Measurements from ENCODE around the gene FAM167B. TPM values are rescaled to one million over a fixed set of nuclear protein-coding genes. Genes with fewer than 3 reads are reported as not detected.
A peak's percentile ranks its signal among the peaks of the same experiment; 100 is the strongest.

FAM167B gene
- total and polyA plus RNA-seq, 12 donors: 1.0 to 17.3 (median 4.5) TPM

- intact Hi-C loops (cut with DNase I): no loop called here
- H3K36me3 ChIP-seq: peaks cover 0 to 46% (median 23%) of the 10 kb centered on the region in 9 donors
- 20 to 33% methylated on average over 6 of the region's 6 CpGs for WGBS, 2 donors
- peaks cover 12 to 54% (median 38%) of the 10 kb centered on the region in 9 donors for H3K4me1 ChIP-seq
- H3K9me3 ChIP-seq: no peaks in the 10 kb centered on the region
- H3K27me3 ChIP-seq: no peaks in the 10 kb centered on the region
- ATAC-seq (peak; percentile 34 to 76 (median 61)), DNase-seq (peak; percentile 73 to 77)
- TF ChIP-seq CTCF (IDR thresholded peaks at IDR 0.05): no peak
- H3K27ac ChIP-seq: peak overlapping the region; percentile 47 to 93 (median 86)
- H3K4me3 ChIP-seq: peak overlapping the region in 9 of 10 donors; percentile 47 to 75 (median 62)
These were observed 47.3 kb upstream of the FAM167B start for GRCh38 chr1:32199717-32200072.

GRCh38 chr1:32200226-32201010 lies 46.6 kb upstream of the FAM167B start, which contains the start of gene CCDC28B:
TSS of gene CCDC28B (plus strand) at chr1:32200595. CDS start at chr1:32201936, 1,341 bp downstream.
- DNase-seq (peak; percentile 71 to 79), ATAC-seq (peak; percentile 39 to 68 (median 58))
- intact Hi-C loops (cut with DNase I): no loop called here
- Histone ChIP-seq H3K27me3 (no peaks in the 10 kb centered on the region), H3K27ac (peak within 1 kb of the TSS; percentile 47 to 93 (median 86)), H3K36me3 (peaks cover 0 to 38% (median 16%) of the 10 kb centered on the region in 9 donors), H3K4me1 (peaks cover 12 to 60% (median 46%) of the 10 kb centered on the region in 9 donors), H3K4me3 (peak within 1 kb of the TSS; percentile 47 to 75 (median 62)), H3K9me3 (no peaks in the 10 kb centered on the region)
- no peak for TF ChIP-seq CTCF (IDR thresholded peaks at IDR 0.05)
- 0 to 1% methylated on average over 34 of the region's 34 CpGs for WGBS, 2 donors

- peak in 3 of 9 donors; percentile 6 to 34 (median 32) for TF ChIP-seq CTCF (IDR thresholded peaks at IDR 0.05)
- 1% methylated on average over 26 of the region's 26 CpGs for WGBS, 2 donors
- H3K9me3 ChIP-seq: no peaks in the 10 kb centered on the region
- H3K27ac ChIP-seq: peak overlapping the region in 9 of 10 donors; percentile 81 to 93 (median 86)
- peaks cover 18 to 58% (median 47%) of the 10 kb centered on the region in 9 donors for H3K4me1 ChIP-seq
- peak overlapping the region; percentile 47 to 75 (median 62) for H3K4me3 ChIP-seq
- H3K27me3 ChIP-seq: no peaks in the 10 kb centered on the region
- DNase-seq (peak; percentile 70 to 86), ATAC-seq (peak; percentile 37 to 71 (median 62))
- intact Hi-C loops (cut with DNase I): no loop called here
- H3K36me3 ChIP-seq: peaks cover 0 to 30% (median 8%) of the 10 kb centered on the region in 9 donors
These were observed 45.8 kb upstream of the FAM167B start for GRCh38 chr1:32201011-32201855.

- 33% methylated on average over 26 of the region's 26 CpGs for WGBS, 2 donors
- intact Hi-C loops (cut with DNase I): no loop called here
- peaks cover 0 to 6% (median 0%) of the 10 kb centered on the region in 9 donors for H3K36me3 ChIP-seq
- no peak for DNase-seq
- H3K27me3 ChIP-seq: no peaks in the 10 kb centered on the region
- H3K4me3 ChIP-seq: peak overlapping the region; percentile 53 to 76 (median 72)
- peak overlapping the region in 8 of 10 donors; percentile 2 to 81 (median 49) for H3K27ac ChIP-seq
- no peak for TF ChIP-seq CTCF (IDR thresholded peaks at IDR 0.05)
- no peaks in the 10 kb centered on the region for H3K9me3 ChIP-seq
- peaks cover 9 to 44% (median 37%) of the 10 kb centered on the region in 9 donors for H3K4me1 ChIP-seq
- ATAC-seq: no peak
These were observed 42.1 kb upstream of the FAM167B start for GRCh38 chr1:32204943-32205361.

Data from heart right ventricle (tissue), 16 donors.